ENCODE measurements around the gene TH.

TH gene

GRCh38 chr11:2171591-2172003, at the start of gene TH:
Gene TH (minus strand): TSS chr11:2171815. CDS start chr11:2171786, 29 bp downstream.
- DNase-seq (ENCODE audit: low read depth in 2 of 2), result no peak

GRCh38 chr11:2221024-2221423, 49.4 kb upstream of the TH start:
- DNase-seq (ENCODE audit: low read depth in 2 of 2), result no peak

- DNase-seq (ENCODE audit: low read depth in 2 of 2), result no peak
Measured at GRCh38 chr11:2220173-2220771, 48.7 kb upstream of the TH start.

- DNase-seq (ENCODE audit: low read depth in 2 of 2), result no peak
Measured at GRCh38 chr11:2219318-2220017, 47.9 kb upstream of the TH start.

- no peak for DNase-seq (ENCODE audit: low read depth in 2 of 2)
Measured at GRCh38 chr11:2218031-2218633, 46.5 kb upstream of the TH start.

- no peak for DNase-seq (ENCODE audit: low read depth in 2 of 2)
Measured at GRCh38 chr11:2217211-2218030, 45.8 kb upstream of the TH start.

DNA sequence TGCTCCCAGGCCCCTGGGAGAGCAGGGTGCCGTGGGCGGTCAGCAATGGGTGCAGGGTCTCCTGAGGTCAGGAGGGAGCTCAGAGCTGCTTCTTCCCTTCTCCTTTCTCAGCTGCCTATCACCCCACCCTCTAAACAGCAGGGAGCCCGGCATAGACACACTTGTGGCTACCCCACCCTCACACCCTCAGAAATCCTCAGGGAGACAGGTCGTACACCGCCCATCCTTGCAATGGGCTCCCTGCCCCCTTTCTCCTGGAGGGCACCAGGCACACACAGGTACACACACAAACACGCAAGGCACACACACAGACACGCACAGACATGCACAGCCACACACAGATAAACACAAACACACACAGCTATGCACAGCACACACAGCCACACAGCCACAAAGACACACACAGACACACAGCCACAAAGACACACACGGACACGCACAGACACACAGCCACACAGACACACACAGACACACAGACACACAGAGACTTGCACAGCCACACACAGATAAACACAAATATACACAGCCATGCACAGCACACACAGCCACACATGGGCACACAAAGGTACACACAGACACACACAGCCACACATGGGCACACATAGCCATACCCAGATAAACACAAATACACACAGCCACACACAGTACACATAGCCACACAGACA, 44.9 kb upstream of the TH start:
- DNase-seq (ENCODE audit: low read depth in 2 of 2), result no peak

GRCh38 chr11:2215561-2216399, 44.2 kb upstream of the TH start:
- DNase-seq (ENCODE audit: low read depth in 2 of 2), result no peak

GRCh38 chr11:2215230-2215560, 43.6 kb upstream of the TH start:
- DNase-seq (ENCODE audit: low read depth in 2 of 2), result no peak

GRCh38 chr11:2214527-2215229, 43.1 kb upstream of the TH start:
- DNase-seq (ENCODE audit: low read depth in 2 of 2), result no peak

GRCh38 chr11:2213890-2214526, 42.4 kb upstream of the TH start:
- DNase-seq (ENCODE audit: low read depth in 2 of 2), result no peak

- no peak for DNase-seq (ENCODE audit: low read depth in 2 of 2)
Measured at GRCh38 chr11:2213384-2213842, 41.8 kb upstream of the TH start.

DNA sequence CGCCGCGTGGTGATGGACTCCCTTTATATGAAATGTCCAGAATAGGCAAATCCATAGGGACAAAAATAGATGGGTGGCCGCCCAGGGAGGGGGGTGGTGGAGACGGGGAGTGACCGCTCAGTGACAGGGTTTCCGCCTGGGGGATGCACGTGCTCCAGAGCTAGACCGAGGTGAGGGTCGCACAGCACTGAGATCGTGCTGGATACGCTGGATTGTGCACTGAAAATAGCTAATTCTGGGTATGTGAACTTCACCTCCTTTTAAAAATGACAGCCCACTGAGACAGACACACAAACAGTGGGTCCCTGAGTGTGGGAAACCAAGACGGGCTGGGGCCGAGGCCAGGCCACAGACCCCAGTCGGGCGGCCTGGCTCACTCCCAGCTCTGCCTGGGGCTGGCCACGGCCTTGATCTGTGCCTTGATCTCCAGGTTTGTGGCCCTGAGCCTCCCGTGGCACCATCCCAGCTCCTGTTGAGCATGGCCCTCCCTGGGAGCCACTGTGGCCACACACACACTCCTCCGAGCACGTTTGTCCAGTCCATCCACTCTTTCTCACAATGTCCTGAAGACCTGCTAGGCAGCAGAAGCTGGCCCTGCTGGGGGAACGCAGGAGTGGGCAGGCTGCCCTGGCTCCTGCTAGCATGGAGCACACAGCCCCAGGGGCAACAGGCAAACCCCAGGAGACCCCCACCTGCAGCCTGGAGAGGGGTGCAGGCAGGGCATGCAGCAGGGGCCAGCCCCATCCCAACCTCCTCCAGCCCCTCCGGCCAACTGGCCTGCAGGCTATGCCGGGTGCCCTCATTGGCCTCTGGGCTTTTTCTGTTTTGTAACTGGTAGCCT, 41.0 kb upstream of the TH start:
- no peak for DNase-seq (ENCODE audit: low read depth in 2 of 2)

DNA sequence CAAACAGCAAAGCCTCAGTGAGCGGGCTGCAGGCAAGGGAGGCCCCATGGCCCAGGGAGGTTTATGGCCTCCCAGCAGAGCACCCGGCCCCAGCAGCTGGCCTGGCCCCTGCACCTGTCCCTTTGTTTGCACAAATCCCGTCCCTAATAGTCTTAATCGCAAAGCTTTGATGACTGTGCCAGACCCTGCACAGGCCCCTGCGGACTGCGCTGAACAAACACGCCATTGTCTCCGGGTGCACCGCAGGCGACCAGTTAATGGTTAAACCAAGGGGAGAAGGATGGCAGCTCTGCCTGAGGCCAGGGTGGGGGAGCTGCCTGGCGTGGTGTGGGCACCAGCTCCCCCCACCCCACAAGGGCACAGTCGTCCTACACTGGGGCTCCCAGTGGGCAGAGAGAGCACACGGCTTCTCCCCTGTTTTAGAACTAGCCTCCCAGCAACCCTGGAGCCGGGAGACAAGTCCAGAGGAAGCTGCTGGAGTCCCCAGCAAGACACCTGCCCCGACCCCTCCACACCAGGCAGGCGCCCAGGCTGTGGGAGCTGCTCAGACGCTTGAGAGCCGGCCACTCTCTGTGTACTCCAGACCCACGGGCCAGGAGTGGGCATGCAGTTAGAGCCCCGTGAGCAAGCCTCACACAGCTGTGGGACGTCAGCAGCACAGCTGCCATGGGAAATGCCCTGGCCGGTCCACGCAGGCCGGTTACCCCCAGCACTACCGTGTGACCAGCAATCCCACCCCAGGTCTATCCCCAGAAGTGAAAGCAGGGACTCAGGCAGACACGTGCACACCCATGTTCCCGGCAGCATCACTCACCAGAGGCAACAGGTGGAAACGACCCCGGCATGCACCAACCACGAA, 39.7 kb upstream of the TH start:
- no peak for DNase-seq (ENCODE audit: low read depth in 2 of 2)

DNA sequence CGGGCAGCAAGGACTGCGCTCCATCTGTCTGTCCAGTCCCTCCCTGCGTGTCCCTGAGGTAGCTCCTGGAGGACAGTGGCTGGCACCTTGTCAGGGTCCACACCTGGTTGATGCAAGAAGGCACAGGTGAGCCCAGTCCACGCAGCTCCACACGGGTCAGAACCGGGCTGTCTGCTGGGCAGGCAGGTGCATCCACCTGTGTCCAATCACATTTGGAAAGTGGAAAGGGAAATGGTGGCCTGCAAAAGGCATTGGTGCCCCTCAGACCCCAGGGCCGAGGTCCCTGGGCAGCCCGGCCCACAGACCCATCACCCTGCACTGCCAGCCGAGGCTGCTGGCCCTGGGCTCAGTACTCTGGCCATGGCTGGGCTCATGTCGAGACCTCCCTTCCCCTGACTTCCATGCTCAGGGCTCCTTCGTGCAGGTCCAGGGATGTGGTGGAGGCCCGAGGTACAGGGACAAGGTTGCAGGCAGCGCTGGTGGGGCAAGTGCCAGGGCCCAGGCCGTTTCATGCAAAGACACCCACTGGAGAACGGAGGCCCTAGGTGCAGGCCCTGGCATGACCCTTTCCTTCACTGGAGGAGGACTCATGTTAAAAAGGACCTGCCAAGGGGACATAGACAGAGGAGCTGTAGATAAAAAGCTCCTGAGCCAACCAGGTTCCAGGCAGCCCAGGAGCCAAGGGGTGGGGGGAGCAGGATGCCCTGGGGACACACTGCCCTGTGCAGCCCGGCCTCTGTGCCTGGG, 38.9 kb upstream of the TH start:
- DNase-seq (ENCODE audit: low read depth in 2 of 2), result no peak

DNA sequence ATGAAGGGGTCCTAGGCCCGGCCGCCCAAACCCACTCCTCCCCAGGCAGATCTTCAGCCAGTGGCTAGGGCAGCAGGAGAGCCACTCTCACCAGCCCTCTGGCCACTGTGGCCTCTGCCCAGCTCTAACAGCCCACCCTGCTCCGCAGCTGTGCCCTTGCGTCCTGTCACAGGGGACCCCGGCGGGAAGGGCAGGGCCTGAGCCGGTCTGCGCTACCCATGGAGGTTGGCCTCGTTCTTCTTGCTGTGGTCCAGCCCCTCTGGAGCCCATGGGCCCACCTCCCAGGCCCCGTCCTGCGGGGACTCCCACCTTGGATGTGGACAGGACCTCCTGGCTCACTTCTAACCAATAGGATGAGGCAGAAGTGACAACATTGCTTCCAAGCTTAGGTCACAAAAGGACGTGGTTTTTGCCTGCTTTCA, 38.3 kb upstream of the TH start:
- no peak for DNase-seq (ENCODE audit: low read depth in 2 of 2)

GRCh38 chr11:2209370-2209801, 37.8 kb upstream of the TH start:
- DNase-seq (ENCODE audit: low read depth in 2 of 2), result no peak
